Measurements from ENCODE around the gene SGCG.
"Not testable (repeated sequence)": the region's sequence is repeated elsewhere in the genome, so short reads cannot be mapped to it uniquely, and the experiment has no call there.

The SGCG gene, protein sequence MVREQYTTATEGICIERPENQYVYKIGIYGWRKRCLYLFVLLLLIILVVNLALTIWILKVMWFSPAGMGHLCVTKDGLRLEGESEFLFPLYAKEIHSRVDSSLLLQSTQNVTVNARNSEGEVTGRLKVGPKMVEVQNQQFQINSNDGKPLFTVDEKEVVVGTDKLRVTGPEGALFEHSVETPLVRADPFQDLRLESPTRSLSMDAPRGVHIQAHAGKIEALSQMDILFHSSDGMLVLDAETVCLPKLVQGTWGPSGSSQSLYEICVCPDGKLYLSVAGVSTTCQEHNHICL

GRCh38 chr13:23180711-23181110 is at the start of gene SGCG:
SGCG (plus strand) TSS chr13:23180979; CDS start chr13:23203695, 22,716 bp downstream.
- H3K4me1 ChIP-seq (ENCODE audit: control insufficient read depth, insufficient read depth, low read length) = peaks cover 14% of the 10 kb centered on the region
- no peaks in the 10 kb centered on the region for H3K27me3 ChIP-seq (replicated peaks; ENCODE audit: control insufficient read depth, insufficient read depth, low read length)
- peak; percentile 33 for DNase-seq (ENCODE audit: low read depth)
- H3K9me3 ChIP-seq (ENCODE audit: control insufficient read depth, low read length) = no peaks in the 10 kb centered on the region
- peak within 1 kb of the TSS; percentile 67 for H3K4me3 ChIP-seq (ENCODE audit: low read length)
- H3K9ac ChIP-seq (ENCODE audit: low read length) = peak within 1 kb of the TSS; percentile 67
- H3K36me3 ChIP-seq (ENCODE audit: control insufficient read depth, insufficient read depth, low read length, severe bottlenecking) = no peaks in the 10 kb centered on the region

DNA sequence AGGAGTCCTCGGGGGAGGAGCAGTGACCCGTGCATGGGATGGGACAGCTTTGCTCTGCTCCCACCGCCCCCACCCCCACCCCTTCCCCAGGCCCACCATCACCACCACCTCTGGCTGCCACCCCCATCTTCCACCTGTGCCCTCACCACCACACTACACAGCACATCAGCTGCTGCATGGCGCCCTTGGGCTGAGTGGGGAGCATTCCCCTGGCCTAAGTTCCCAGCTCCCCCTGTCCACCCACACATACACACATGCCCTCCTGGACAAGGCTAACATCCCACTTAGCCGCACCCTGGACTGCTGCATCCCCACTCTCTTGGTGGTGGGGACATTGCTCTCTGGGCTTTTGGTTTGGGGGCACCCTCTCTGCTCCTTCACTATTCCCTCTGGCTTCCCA is 46.2 kb upstream of the SGCG start:
- Histone ChIP-seq H3K4me1 (ENCODE audit: control insufficient read depth, insufficient read depth, low read length) (no peaks in the 10 kb centered on the region), H3K4me3 (ENCODE audit: low read length) (no peak overlapping the region), H3K36me3 (ENCODE audit: control insufficient read depth, insufficient read depth, low read length, severe bottlenecking) (no peaks in the 10 kb centered on the region), H3K27me3 (replicated peaks; ENCODE audit: control insufficient read depth, insufficient read depth, low read length) (peaks cover 2% of the 10 kb centered on the region), H3K9me3 (ENCODE audit: control insufficient read depth, low read length) (no peaks in the 10 kb centered on the region), H3K9ac (ENCODE audit: low read length) (no peak overlapping the region)
- no peak for DNase-seq (ENCODE audit: low read depth)

DNA sequence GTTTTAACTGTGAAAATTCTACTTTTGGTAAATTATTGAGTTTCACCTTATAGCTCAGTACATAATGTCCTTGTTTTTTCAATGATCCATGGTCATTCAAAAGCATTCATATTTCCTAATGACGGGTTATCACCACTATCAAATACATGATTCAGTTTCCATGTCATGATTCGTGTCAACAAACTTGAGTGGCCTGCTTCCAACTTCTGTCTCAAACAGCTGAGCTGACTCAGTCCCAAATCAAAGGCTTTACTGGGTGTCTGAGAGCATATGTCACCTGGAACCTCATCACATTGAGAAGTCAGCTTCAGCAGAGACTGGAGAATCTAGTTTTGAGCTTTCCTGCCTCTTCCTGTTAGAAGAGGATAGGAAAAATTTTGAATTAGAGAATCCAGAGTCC is 40.3 kb upstream of the SGCG start:
- Histone ChIP-seq H3K9ac (ENCODE audit: low read length) (no peak overlapping the region), H3K27me3 (replicated peaks; ENCODE audit: control insufficient read depth, insufficient read depth, low read length) (no peaks in the 10 kb centered on the region), H3K9me3 (ENCODE audit: control insufficient read depth, low read length) (no peaks in the 10 kb centered on the region), H3K4me1 (ENCODE audit: control insufficient read depth, insufficient read depth, low read length) (no peaks in the 10 kb centered on the region), H3K4me3 (ENCODE audit: low read length) (no peak overlapping the region), H3K36me3 (ENCODE audit: control insufficient read depth, insufficient read depth, low read length, severe bottlenecking) (no peaks in the 10 kb centered on the region)
- no peak for DNase-seq (ENCODE audit: low read depth)

- DNase-seq (ENCODE audit: low read depth) = no peak
- Histone ChIP-seq H3K4me1 (ENCODE audit: control insufficient read depth, insufficient read depth, low read length) (peaks cover 3% of the 10 kb centered on the region), H3K9me3 (ENCODE audit: control insufficient read depth, low read length) (no peaks in the 10 kb centered on the region), H3K4me3 (ENCODE audit: low read length) (no peak overlapping the region), H3K27me3 (replicated peaks; ENCODE audit: control insufficient read depth, insufficient read depth, low read length) (no peaks in the 10 kb centered on the region), H3K36me3 (ENCODE audit: control insufficient read depth, insufficient read depth, low read length, severe bottlenecking) (no peaks in the 10 kb centered on the region), H3K9ac (ENCODE audit: low read length) (no peak overlapping the region)
Observed at GRCh38 chr13:23141964-23142363, 38.8 kb upstream of the SGCG start.

- H3K27me3 ChIP-seq (replicated peaks; ENCODE audit: control insufficient read depth, insufficient read depth, low read length); H3K36me3 ChIP-seq (ENCODE audit: control insufficient read depth, insufficient read depth, low read length, severe bottlenecking); DNase-seq (ENCODE audit: low read depth); H3K9ac ChIP-seq (ENCODE audit: low read length); H3K4me3 ChIP-seq (ENCODE audit: low read length); H3K4me1 ChIP-seq (ENCODE audit: control insufficient read depth, insufficient read depth, low read length); H3K9me3 ChIP-seq (ENCODE audit: control insufficient read depth, low read length): not testable (repeated sequence)
Observed at GRCh38 chr13:23142607-23143006, 38.2 kb upstream of the SGCG start.

DNA sequence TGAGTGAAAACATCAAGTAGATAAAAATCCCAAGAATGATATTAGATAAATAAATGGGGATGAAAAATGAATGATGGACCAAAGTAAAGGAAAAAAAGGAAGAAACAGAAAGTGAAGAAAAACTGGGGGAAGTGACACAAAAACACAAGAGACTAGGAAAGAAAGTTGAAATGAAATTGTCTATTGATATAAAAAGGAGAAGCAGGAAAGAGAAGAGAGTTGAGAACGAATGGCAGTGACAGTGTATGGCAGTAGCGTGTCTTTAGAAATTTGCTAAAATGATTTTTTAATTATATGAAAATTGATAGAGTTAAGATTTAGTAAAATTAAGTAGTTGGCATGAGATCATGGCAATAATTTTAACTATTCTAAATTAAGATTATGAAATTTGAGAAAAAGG is 36.3 kb upstream of the SGCG start:
- DNase-seq (ENCODE audit: low read depth) = no peak
- no peaks in the 10 kb centered on the region for H3K36me3 ChIP-seq (ENCODE audit: control insufficient read depth, insufficient read depth, low read length, severe bottlenecking)
- no peaks in the 10 kb centered on the region for H3K9me3 ChIP-seq (ENCODE audit: control insufficient read depth, low read length)
- H3K4me1 ChIP-seq (ENCODE audit: control insufficient read depth, insufficient read depth, low read length) = peaks cover 6% of the 10 kb centered on the region
- no peak overlapping the region for H3K9ac ChIP-seq (ENCODE audit: low read length)
- H3K27me3 ChIP-seq (replicated peaks; ENCODE audit: control insufficient read depth, insufficient read depth, low read length) = no peaks in the 10 kb centered on the region
- no peak overlapping the region for H3K4me3 ChIP-seq (ENCODE audit: low read length)

GRCh38 chr13:23146006-23146405 is 34.8 kb upstream of the SGCG start:
- Histone ChIP-seq H3K4me1 (ENCODE audit: control insufficient read depth, insufficient read depth, low read length) (peaks cover 6% of the 10 kb centered on the region), H3K9me3 (ENCODE audit: control insufficient read depth, low read length) (no peaks in the 10 kb centered on the region), H3K27me3 (replicated peaks; ENCODE audit: control insufficient read depth, insufficient read depth, low read length) (no peaks in the 10 kb centered on the region), H3K4me3 (ENCODE audit: low read length) (no peak overlapping the region), H3K36me3 (ENCODE audit: control insufficient read depth, insufficient read depth, low read length, severe bottlenecking) (no peaks in the 10 kb centered on the region), H3K9ac (ENCODE audit: low read length) (no peak overlapping the region)
- no peak for DNase-seq (ENCODE audit: low read depth)

GRCh38 chr13:23146811-23147625 is 33.8 kb upstream of the SGCG start:
- Histone ChIP-seq H3K9ac (ENCODE audit: low read length) (no peak overlapping the region), H3K9me3 (ENCODE audit: control insufficient read depth, low read length) (no peaks in the 10 kb centered on the region), H3K36me3 (ENCODE audit: control insufficient read depth, insufficient read depth, low read length, severe bottlenecking) (no peaks in the 10 kb centered on the region), H3K4me1 (ENCODE audit: control insufficient read depth, insufficient read depth, low read length) (peaks cover 6% of the 10 kb centered on the region), H3K4me3 (ENCODE audit: low read length) (no peak overlapping the region), H3K27me3 (replicated peaks; ENCODE audit: control insufficient read depth, insufficient read depth, low read length) (no peaks in the 10 kb centered on the region)
- DNase-seq (ENCODE audit: low read depth) = no peak

DNA sequence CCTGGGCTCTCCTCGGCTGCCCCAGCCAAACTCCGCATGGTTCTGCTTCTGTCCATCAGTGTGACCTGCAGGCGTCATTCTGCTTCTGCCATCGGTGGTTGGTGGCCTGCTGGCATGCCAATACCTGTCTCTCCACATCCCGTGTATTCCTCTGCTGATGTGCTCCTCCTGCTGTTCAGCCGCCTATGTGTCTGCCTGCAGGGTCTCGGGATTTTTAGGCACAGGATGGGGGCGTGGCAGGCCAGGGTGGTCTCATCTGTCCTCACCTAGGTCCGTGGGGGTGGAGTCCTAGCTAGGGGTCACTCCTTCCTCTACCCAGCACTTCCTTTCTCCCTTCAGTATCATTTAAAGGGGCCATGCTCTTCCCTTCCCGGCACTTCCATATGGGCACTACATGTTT is 33.0 kb upstream of the SGCG start:
- DNase-seq (ENCODE audit: low read depth) = no peak
- no peaks in the 10 kb centered on the region for H3K27me3 ChIP-seq (replicated peaks; ENCODE audit: control insufficient read depth, insufficient read depth, low read length)
- peaks cover under 1% of the 10 kb centered on the region for H3K9me3 ChIP-seq (ENCODE audit: control insufficient read depth, low read length)
- H3K4me3 ChIP-seq (ENCODE audit: low read length) = no peak overlapping the region
- peaks cover 6% of the 10 kb centered on the region for H3K4me1 ChIP-seq (ENCODE audit: control insufficient read depth, insufficient read depth, low read length)
- no peaks in the 10 kb centered on the region for H3K36me3 ChIP-seq (ENCODE audit: control insufficient read depth, insufficient read depth, low read length, severe bottlenecking)
- no peak overlapping the region for H3K9ac ChIP-seq (ENCODE audit: low read length)

GRCh38 chr13:23157781-23158180 is 23.0 kb upstream of the SGCG start:
- H3K4me3 ChIP-seq (ENCODE audit: low read length) = no peak overlapping the region
- peaks cover 24% of the 10 kb centered on the region for H3K27me3 ChIP-seq (replicated peaks; ENCODE audit: control insufficient read depth, insufficient read depth, low read length)
- DNase-seq (ENCODE audit: low read depth) = no peak
- H3K36me3 ChIP-seq (ENCODE audit: control insufficient read depth, insufficient read depth, low read length, severe bottlenecking) = no peaks in the 10 kb centered on the region
- H3K9me3 ChIP-seq (ENCODE audit: control insufficient read depth, low read length) = peaks cover 9% of the 10 kb centered on the region
- no peak overlapping the region for H3K9ac ChIP-seq (ENCODE audit: low read length)
- peaks cover 3% of the 10 kb centered on the region for H3K4me1 ChIP-seq (ENCODE audit: control insufficient read depth, insufficient read depth, low read length)

DNA sequence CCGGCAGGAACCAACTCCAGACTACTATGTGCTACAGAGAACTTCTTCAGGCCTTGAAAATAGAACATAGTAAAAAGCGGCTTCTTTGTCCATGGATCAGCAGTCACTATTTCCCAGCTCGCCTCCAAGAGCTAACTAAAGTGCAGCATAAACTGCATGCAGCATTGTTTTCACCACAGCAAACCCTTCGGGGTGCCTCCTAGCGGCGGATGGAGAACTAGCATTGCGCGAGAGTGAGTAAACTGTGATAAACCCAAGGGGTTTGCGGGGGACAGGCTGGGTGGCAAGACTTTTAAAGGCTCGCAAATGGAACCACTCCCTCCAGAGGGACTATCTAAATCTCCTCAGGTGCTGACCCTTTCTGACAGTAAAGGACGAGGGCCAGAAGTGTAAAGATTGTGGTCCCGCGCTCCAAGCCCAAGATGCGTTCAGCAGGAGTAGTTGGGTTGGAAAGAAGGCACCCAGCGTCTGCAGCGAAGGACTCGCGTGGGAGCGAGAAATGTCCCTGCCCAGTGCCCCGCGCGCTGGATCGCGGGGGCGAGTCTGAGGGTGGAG is 21.5 kb upstream of the SGCG start:
- H3K27me3 ChIP-seq (replicated peaks; ENCODE audit: control insufficient read depth, insufficient read depth, low read length) = peaks cover 24% of the 10 kb centered on the region
- no peak overlapping the region for H3K9ac ChIP-seq (ENCODE audit: low read length)
- peak; percentile 16 for DNase-seq (ENCODE audit: low read depth)
- no peaks in the 10 kb centered on the region for H3K36me3 ChIP-seq (ENCODE audit: control insufficient read depth, insufficient read depth, low read length, severe bottlenecking)
- peaks cover 3% of the 10 kb centered on the region for H3K4me1 ChIP-seq (ENCODE audit: control insufficient read depth, insufficient read depth, low read length)
- H3K4me3 ChIP-seq (ENCODE audit: low read length) = peak overlapping the region; percentile 68
- H3K9me3 ChIP-seq (ENCODE audit: control insufficient read depth, low read length) = no peaks in the 10 kb centered on the region

Data from adipocyte (in vitro differentiated cells).